ENCODE results near the gene C1QTNF9B.
"Not testable (repeated sequence)": the region's sequence is repeated elsewhere in the genome, so short reads cannot be mapped to it uniquely, and the experiment has no call there.

DNA sequence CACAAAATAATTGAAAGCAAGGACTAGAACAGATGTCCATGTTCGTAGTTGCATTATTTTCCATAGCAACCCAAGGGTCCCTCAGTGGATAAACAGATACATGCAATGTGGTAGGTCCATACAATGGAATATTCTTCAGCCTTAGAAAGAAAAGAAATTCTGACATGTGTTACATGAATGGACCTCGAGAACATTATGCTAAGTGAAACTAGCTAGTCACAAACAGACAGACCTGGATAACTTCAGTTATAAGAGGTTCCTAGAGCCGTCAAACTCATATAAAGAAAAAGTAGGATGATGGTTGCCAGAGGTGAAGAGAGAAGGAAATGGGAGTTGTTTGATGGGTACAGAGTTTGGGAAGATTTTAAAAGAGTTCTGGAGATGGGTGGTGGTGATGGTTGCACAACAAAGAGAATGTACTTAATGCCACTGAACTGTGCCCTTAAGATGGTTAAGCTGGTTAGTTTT, at the start of gene C1QTNF9B:
- TF ChIP-seq, protein P1, sequence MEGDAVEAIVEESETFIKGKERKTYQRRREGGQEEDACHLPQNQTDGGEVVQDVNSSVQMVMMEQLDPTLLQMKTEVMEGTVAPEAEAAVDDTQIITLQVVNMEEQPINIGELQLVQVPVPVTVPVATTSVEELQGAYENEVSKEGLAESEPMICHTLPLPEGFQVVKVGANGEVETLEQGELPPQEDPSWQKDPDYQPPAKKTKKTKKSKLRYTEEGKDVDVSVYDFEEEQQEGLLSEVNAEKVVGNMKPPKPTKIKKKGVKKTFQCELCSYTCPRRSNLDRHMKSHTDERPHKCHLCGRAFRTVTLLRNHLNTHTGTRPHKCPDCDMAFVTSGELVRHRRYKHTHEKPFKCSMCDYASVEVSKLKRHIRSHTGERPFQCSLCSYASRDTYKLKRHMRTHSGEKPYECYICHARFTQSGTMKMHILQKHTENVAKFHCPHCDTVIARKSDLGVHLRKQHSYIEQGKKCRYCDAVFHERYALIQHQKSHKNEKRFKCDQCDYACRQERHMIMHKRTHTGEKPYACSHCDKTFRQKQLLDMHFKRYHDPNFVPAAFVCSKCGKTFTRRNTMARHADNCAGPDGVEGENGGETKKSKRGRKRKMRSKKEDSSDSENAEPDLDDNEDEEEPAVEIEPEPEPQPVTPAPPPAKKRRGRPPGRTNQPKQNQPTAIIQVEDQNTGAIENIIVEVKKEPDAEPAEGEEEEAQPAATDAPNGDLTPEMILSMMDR (IDR thresholded peaks at IDR 0.05; ENCODE audit: insufficient read depth, low read depth, low read length), result not testable (repeated sequence)
- not testable (repeated sequence) for TF ChIP-seq EZH2 (IDR thresholded peaks at IDR 0.05; ENCODE audit: insufficient read depth, low read length)

All from astrocyte (in vitro differentiated cells and primary cell).